ENCODE results near the gene CDR2.

CDR2 gene

GRCh38 chr16:22395960-22396359 lies 21.5 kb upstream of the CDR2 start:
- no peak overlapping the region for H3K4me3 ChIP-seq (ENCODE audit: low read depth, low read length)
- TF ChIP-seq CTCF (IDR thresholded peaks at IDR 0.05; ENCODE audit: borderline replicate concordance, insufficient read depth, low read depth, low read length), result no peak

GRCh38 chr16:22394121-22394520 lies 19.7 kb upstream of the CDR2 start:
- H3K4me3 ChIP-seq (ENCODE audit: low read depth, low read length), result no peak overlapping the region
- TF ChIP-seq CTCF (IDR thresholded peaks at IDR 0.05; ENCODE audit: borderline replicate concordance, insufficient read depth, low read depth, low read length), result no peak

- H3K4me3 ChIP-seq (ENCODE audit: low read depth, low read length), result no peak overlapping the region
- TF ChIP-seq CTCF (IDR thresholded peaks at IDR 0.05; ENCODE audit: borderline replicate concordance, insufficient read depth, low read depth, low read length), result no peak
Observed at GRCh38 chr16:22388101-22388644, 13.8 kb upstream of the CDR2 start.

DNA sequence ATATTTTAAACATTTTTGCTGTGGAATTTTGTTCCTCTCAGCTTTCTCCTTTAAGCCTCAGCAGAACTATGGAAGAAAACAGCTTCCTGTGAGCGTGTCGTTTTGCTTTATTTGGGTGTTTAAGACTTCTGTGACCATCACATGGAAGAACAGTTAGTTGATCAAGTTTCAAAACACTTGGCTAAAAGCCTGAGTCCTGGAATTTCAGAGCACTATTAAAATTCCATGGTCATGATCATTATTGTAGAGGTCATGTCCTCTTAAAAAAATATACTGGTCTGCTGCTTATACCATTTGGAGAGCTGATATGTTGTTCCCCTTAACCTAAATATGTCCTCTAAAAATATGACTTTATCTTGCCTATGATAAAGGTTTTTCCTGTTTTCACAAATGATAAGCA lies 12.6 kb upstream of the CDR2 start:
- no peak overlapping the region for H3K4me3 ChIP-seq (ENCODE audit: low read depth, low read length)
- no peak for TF ChIP-seq CTCF (IDR thresholded peaks at IDR 0.05; ENCODE audit: borderline replicate concordance, insufficient read depth, low read depth, low read length)

DNA sequence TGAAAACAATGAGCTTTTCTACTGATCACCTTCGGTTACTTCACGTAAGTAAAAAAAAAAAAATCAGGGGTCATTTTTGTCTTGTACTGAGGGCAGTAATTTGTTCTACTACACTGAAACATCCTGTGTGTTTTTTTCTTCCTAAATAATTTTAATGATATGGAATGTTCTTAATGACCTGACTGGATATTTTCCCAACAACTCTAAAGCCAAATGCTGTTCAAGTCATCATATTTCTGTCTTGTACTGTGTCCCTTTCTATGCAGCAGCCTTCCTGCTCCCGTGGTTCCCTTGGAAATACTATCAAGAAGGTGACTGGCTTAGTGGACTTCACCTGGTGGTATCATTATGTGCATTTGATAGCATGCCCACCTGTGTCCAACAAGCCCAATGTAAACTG lies 10.8 kb upstream of the CDR2 start:
- no peak for TF ChIP-seq CTCF (IDR thresholded peaks at IDR 0.05; ENCODE audit: borderline replicate concordance, insufficient read depth, low read depth, low read length)
- H3K4me3 ChIP-seq (ENCODE audit: low read depth, low read length), result no peak overlapping the region

DNA sequence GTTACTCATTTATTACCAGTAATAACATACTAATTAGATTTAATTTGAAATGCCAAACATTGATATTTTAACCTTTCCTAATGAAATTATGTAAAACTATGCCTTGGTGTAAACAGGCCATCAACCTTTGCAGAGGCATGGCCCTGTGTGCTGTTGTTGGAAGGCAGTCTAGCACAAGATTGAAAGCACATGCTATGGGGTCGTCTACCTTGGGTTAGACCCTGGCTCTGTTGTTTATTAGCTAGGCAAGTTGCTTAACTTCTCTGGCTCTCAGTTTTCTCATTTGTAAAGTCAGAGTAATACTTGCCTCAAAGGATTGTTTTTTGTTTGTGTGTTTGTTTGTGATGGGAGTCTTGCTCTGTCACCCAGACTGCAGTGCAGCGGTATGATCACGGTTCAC lies 9.4 kb upstream of the CDR2 start:
- no peak for TF ChIP-seq CTCF (IDR thresholded peaks at IDR 0.05; ENCODE audit: borderline replicate concordance, insufficient read depth, low read depth, low read length)

GRCh38 chr16:22381392-22381791 lies 7.0 kb upstream of the CDR2 start:
- no peak overlapping the region for H3K4me3 ChIP-seq (ENCODE audit: low read depth, low read length)
- TF ChIP-seq CTCF (IDR thresholded peaks at IDR 0.05; ENCODE audit: borderline replicate concordance, insufficient read depth, low read depth, low read length), result no peak

More for the DNA sequence above, 9.4 kb upstream of the CDR2 start:
- H3K4me3 ChIP-seq (ENCODE audit: low read depth, low read length), result no peak overlapping the region
